Measurements from ENCODE around the gene PAQR7. TPM values are rescaled to one million over a fixed set of nuclear protein-coding genes. Genes with fewer than 3 reads are reported as not detected.

The PAQR7 gene
- total RNA-seq, 2 donors from 2014 or later = 3.0 to 4.4 TPM

DNA sequence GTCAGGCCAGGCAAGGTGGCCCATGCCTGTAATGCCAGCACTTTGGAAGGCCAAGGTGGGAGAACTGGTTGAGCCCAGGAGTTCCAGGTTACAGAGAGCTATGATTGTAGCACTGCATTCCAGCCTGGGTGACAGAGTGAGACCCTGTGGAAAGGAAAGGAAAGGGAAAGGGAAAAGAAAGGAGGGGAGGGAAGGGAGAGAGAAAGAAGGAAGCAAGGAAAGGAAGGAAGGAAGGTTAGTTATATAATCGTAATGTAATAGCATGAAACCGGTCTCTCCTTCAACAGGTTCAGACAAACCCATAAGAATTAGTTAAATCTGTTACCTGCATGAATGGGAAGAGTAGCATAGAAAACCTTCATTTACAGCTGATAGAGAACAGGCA is 1.2 kb upstream of the PAQR7 start:
- H3K27me3 ChIP-seq = no peaks in the 10 kb centered on the region
- intact Hi-C loops (cut with DNase I) = no loop called here
- WGBS, 2 donors = 65 to 66% methylated on average over 2 of the region's 2 CpGs
- TF ChIP-seq, protein P1, sequence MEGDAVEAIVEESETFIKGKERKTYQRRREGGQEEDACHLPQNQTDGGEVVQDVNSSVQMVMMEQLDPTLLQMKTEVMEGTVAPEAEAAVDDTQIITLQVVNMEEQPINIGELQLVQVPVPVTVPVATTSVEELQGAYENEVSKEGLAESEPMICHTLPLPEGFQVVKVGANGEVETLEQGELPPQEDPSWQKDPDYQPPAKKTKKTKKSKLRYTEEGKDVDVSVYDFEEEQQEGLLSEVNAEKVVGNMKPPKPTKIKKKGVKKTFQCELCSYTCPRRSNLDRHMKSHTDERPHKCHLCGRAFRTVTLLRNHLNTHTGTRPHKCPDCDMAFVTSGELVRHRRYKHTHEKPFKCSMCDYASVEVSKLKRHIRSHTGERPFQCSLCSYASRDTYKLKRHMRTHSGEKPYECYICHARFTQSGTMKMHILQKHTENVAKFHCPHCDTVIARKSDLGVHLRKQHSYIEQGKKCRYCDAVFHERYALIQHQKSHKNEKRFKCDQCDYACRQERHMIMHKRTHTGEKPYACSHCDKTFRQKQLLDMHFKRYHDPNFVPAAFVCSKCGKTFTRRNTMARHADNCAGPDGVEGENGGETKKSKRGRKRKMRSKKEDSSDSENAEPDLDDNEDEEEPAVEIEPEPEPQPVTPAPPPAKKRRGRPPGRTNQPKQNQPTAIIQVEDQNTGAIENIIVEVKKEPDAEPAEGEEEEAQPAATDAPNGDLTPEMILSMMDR (IDR thresholded peaks at IDR 0.05) = no peak
- no peak for TF ChIP-seq POLR2A (IDR thresholded peaks at IDR 0.05)
- ATAC-seq = no peak
- DNase-seq = no peak
- no peaks in the 10 kb centered on the region for H3K9me3 ChIP-seq
- no peaks in the 10 kb centered on the region for H3K36me3 ChIP-seq (replicated peaks in 1 of 2; ENCODE audit: insufficient read depth in 1 of 2, low read depth in 2 of 2)
- H3K27ac ChIP-seq = peak overlapping the region in 3 of 4 donors; percentile 81 to 96 (median 90)
- no peak overlapping the region for H3K4me3 ChIP-seq
- peaks cover 76% of the 10 kb centered on the region for H3K4me1 ChIP-seq

DNA sequence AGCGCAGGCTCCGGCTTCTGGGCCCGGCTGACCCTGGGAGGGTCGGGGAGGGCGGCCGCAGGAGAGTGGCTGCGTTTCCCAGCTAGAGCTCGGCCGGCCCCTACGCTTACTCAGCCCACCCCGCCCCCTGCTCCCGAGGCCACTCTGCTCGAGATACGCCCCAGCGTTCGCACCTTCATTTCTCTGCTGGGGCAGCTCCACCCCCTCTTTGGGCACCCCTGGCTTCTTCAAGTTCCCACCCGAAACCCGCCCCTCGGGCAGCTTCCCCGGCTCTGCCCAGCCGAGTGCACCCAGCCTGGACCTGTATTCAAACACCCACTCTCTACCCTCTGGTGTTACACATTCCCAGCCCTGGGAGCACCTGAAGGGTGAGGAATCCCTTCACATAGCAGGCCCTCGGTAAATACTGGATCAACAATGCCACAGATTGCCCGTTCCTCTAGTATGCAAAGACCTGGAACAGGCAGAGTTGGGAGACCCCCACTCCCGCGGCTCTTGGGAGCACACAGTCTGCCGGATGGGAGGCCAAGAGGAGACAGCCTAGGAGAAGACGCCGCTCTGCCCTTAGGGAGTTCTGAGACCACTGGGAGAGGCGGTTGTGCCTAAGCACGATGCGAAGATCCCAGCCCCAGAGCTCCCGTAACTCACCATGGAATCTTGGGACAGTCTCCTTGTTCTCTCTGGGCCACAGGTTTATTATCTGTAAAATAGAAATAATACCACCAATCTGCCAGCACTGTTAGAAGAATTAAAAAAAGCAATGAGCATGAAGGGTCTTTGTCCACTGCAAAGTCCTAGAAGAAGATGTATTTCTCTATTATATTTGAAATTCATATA is 566 bp upstream of the PAQR7 start:
- DNase-seq (peak in 3 of 4 donors; percentile 55 to 67 (median 59)), ATAC-seq (peak; percentile 13)
- peak overlapping the region; percentile 81 to 96 (median 87) for H3K27ac ChIP-seq

DNA sequence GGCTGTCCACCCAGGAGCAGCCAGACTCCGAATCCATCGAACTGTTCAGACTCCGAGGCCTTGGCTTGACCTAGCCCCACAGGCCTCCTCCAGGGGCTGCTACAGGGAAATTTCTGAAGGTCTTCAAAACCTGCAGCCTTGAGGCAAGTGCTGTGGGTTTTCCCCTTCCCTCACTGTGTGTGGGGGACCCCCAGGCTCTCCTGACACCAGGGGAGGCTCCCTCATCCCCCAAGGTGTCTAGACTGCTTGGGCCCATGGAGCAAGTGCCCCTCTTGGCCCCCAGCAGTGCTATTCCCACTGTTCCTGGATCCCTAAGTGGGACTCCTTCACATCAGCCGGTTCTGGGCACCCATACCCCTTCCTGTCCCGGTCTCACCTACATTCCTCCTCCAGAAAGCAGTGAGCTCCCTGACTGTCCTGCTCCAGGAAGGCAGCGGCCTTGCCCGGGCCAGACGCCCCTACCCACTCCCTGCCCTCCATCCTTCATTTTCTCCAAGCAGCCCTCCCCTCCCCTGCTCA is 814 bp downstream of the PAQR7 start:
- no peak for DNase-seq
- ATAC-seq = no peak
- Histone ChIP-seq H3K4me1 (peaks cover 81% of the 10 kb centered on the region), H3K4me3 (peak overlapping the region in 1 of 2 donors; percentile 18), H3K27me3 (no peaks in the 10 kb centered on the region), H3K27ac (peak overlapping the region; percentile 81 to 96 (median 87)), H3K36me3 (replicated peaks in 1 of 2; ENCODE audit: insufficient read depth in 1 of 2, low read depth in 2 of 2) (no peaks in the 10 kb centered on the region), H3K9me3 (no peaks in the 10 kb centered on the region)
- TF ChIP-seq, protein P1 (IDR thresholded peaks at IDR 0.05) = no peak
- TF ChIP-seq POLR2A (IDR thresholded peaks at IDR 0.05) = no peak
- intact Hi-C loops (cut with DNase I) = no loop called here
- 17 to 30% methylated on average over 5 to 8 of the region's 8 CpGs for WGBS, 2 donors

More for the DNA sequence above, 566 bp upstream of the PAQR7 start:
- no peaks in the 10 kb centered on the region for H3K9me3 ChIP-seq
- H3K4me1 ChIP-seq = peaks cover 81% of the 10 kb centered on the region
- H3K27me3 ChIP-seq = no peaks in the 10 kb centered on the region
- H3K36me3 ChIP-seq (replicated peaks in 1 of 2; ENCODE audit: insufficient read depth in 1 of 2, low read depth in 2 of 2) = no peaks in the 10 kb centered on the region
- H3K4me3 ChIP-seq = no peak overlapping the region
- 27 to 33% methylated on average over 17 to 32 of the region's 32 CpGs for WGBS, 2 donors
- no peak for TF ChIP-seq POLR2A (IDR thresholded peaks at IDR 0.05)
- TF ChIP-seq, protein P1 (IDR thresholded peaks at IDR 0.05) = no peak
- intact Hi-C loops (cut with DNase I) = no loop called here

DNA sequence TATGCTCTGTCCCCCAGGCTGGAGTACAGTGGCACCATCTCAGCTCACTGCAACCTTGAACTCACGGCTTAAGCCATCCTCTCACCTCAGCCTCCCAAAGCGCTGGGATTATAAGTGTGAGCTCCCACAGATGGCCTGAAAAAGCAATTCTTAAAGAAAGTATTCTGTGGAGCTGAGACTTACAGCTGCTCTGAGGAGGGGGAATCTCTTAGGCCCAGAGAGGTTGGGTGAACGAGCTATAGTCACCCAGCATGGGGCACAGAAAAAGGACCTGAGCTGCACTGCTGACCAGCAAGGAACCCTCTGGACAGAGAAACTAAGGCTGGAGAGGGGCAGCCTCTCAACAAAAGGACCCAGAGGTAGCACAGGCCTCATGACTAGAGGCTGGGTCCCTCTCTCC is 1.3 kb downstream of the PAQR7 start:
- Histone ChIP-seq H3K4me3 (no peak overlapping the region), H3K36me3 (replicated peaks in 1 of 2; ENCODE audit: insufficient read depth in 1 of 2, low read depth in 2 of 2) (no peaks in the 10 kb centered on the region), H3K27ac (peak overlapping the region in 3 of 4 donors; percentile 81 to 96 (median 90)), H3K9me3 (no peaks in the 10 kb centered on the region), H3K4me1 (peaks cover 81% of the 10 kb centered on the region), H3K27me3 (no peaks in the 10 kb centered on the region)
- TF ChIP-seq POLR2A (IDR thresholded peaks at IDR 0.05) = no peak
- TF ChIP-seq, protein P1 (IDR thresholded peaks at IDR 0.05) = no peak
- intact Hi-C loops (cut with DNase I) = no loop called here
- no peak for DNase-seq
- WGBS, 2 donors = 89 to 92% methylated on average over 3 of the region's 3 CpGs
- ATAC-seq = no peak
